OCI-LY3 (cell line): Measurements from ENCODE around the gene SLC36A2.

ENCODE experiments used
- CTCF ChIP-seq: fragments of 200-600, 300-600 bp; sonication (generic); IDR thresholded peaks from 2 replicates; pipeline ENCODE4 v1.5.1; 2014; ENCODE audit warnings: antibody characterized with exemption, low read length, low read depth
- EZH2phosphoT487 ChIP-seq: fragments of 200-600 bp; shearing (Covaris generic); IDR thresholded peaks from 2 replicates; pipeline ENCODE4 v1.6.1; 2018; ENCODE audit warnings: antibody characterized with exemption, mixed run types, low read depth

- TF ChIP-seq CTCF (no peak), EZH2phosphoT487 (no peak)
Measured at GRCh38 chr5:151275803-151276202, 71.6 kb downstream of the SLC36A2 start.
